Measurements from ENCODE around the gene RBM4. TPM values are rescaled to one million over a fixed set of nuclear protein-coding genes. Genes with fewer than 3 reads are reported as not detected.
"Not testable (repeated sequence)": the region's sequence is repeated elsewhere in the genome, so short reads cannot be mapped to it uniquely, and the experiment has no call there.

The RBM4 gene, protein sequence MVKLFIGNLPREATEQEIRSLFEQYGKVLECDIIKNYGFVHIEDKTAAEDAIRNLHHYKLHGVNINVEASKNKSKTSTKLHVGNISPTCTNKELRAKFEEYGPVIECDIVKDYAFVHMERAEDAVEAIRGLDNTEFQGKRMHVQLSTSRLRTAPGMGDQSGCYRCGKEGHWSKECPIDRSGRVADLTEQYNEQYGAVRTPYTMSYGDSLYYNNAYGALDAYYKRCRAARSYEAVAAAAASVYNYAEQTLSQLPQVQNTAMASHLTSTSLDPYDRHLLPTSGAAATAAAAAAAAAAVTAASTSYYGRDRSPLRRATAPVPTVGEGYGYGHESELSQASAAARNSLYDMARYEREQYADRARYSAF
- 100 to 1,000 TPM; 105 to 137 TPM for total RNA-seq

DNA sequence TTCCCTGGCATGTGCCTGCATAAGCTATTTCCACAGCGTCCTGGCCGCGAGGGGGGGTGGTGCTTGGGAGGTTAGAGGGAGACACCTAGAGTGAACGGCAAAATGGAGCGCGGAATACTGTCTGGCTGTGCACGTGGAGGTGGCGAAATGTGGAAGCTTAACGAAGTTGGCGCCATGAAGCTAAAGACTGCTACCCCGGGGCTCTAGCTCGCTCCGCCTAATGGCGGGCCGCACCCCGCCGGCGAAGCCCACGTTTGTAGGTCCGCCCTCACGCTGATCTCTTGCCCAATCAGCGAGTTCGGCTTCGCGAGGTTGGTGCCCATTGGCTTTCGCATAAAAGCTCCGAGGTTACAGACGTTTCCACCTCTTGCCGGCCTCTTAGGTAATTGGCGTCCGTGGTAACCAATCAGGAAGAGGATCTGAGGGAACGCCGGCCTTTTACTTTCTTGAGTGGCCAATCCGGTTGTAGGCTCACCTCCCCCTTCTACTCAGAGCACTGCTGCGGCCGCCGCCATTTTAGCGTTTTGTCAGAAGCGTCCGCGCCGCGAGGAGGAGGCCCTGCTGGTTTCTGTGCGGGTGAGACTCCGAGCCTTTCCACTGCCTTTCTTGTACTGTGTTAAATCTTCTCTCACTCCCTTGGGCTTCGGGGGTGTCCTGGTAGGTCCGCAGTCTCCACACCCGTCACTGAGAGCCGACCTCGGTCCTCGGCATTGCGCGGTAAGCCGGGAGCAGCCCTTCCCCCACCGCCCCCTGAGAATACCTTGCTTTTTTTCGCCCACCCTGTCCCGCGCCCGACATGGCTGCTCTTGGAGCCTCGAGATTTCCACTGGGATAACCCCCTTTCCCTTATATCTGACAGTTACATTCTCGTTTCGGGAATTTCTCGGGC is at the start of gene RBM4:
Gene RBM4 (plus strand): TSS at position 527 of the 889 bp plus-strand sequence. CDS start 1,009 bp downstream, outside the sequence.
- Histone ChIP-seq H3K4me3 (peak within 1 kb of the TSS; percentile 65 to 82), H3K36me3 (peaks cover under 1 to 10% of the 10 kb centered on the region in 2 donors), H3K27me3 (replicated peaks; ENCODE audit: insufficient read depth) (no peaks in the 10 kb centered on the region), H3K9me3 (no peaks in the 10 kb centered on the region), H3K4me1 (replicated peaks) (peaks cover 6% of the 10 kb centered on the region), H3K27ac (peak within 1 kb of the TSS; percentile 90 to 94)
- intact Hi-C loops (cut with DNase I): loop anchor here (5.0 kb wide), 1 partner anchor 39 kb away; the partner anchor contains the start of gene RBM4B
- TF ChIP-seq POLR2AphosphoS5 (IDR thresholded peaks at IDR 0.05) (peak; percentile 96), POLR2A (IDR thresholded peaks at IDR 0.05) (peak; percentile 97)
- TF ChIP-seq, protein P1, sequence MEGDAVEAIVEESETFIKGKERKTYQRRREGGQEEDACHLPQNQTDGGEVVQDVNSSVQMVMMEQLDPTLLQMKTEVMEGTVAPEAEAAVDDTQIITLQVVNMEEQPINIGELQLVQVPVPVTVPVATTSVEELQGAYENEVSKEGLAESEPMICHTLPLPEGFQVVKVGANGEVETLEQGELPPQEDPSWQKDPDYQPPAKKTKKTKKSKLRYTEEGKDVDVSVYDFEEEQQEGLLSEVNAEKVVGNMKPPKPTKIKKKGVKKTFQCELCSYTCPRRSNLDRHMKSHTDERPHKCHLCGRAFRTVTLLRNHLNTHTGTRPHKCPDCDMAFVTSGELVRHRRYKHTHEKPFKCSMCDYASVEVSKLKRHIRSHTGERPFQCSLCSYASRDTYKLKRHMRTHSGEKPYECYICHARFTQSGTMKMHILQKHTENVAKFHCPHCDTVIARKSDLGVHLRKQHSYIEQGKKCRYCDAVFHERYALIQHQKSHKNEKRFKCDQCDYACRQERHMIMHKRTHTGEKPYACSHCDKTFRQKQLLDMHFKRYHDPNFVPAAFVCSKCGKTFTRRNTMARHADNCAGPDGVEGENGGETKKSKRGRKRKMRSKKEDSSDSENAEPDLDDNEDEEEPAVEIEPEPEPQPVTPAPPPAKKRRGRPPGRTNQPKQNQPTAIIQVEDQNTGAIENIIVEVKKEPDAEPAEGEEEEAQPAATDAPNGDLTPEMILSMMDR (IDR thresholded peaks at IDR 0.05): peak in 3 of 4 experiments; percentile 12 to 31 (median 28)
- peak; percentile 100 for DNase-seq (ENCODE audit: low spot score)
- WGBS: under 1% methylated on average over 63 of the region's 63 CpGs

DNA sequence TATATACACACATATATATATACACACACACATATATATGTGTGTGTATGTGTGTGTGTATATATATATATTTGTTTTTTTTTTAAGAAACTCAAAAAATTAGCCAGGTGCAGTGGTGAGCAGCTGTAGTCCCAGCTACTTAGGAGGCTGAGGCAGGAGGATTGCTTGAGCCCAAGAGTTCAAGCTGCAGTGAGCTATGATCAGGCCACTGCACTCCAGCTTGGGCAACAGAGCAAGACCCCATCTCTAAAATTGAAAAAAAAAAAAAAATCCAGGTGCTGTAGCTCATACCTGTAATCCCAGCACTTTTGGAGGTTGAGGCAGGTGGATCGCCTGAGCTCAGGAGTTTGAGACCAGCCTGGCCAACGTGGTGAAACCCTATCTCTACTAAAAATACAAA is 49.2 kb upstream of the RBM4 start:
- H3K4me3 ChIP-seq; intact Hi-C loops (cut with DNase I); H3K27me3 ChIP-seq (replicated peaks; ENCODE audit: insufficient read depth); H3K9me3 ChIP-seq; H3K36me3 ChIP-seq; H3K27ac ChIP-seq; H3K4me1 ChIP-seq (replicated peaks); DNase-seq (ENCODE audit: low spot score): not testable (repeated sequence)
- WGBS: 70% methylated on average over 2 of the region's 2 CpGs

DNA sequence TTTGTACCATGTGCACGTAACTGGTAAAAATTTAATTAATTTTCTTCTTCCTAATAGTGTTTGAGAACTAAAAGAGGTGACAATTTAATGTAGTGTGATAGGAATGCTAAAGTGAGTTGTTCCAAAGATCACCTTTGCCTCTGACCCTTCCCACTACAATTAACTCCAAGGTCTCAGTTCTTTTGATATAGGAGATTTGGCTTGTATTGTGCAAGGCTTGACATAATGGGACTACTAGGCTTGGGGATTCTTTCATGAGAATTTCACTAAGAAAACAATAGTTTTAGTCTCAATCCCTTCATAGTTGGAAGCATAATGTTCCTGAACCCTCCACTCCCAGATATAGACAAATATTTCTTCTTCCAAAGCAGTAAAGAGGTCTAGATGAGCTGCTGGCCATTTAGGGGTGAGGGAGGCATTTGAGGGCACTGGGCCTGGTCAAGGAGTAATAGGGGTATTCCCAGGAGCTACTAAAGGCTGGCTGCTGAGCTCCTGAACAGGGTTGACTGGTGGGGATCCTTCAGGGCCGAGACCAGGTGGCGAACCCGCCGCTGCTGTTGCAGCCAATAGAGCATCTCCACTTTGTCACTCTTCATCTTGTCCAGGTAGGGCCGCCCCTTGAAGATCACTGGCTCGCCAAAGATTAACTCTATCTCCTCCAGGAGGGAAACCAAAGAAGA is 48.4 kb upstream of the RBM4 start:
- H3K4me1 ChIP-seq (replicated peaks): peaks cover 7% of the 10 kb centered on the region
- H3K4me3 ChIP-seq: no peak overlapping the region
- DNase-seq (ENCODE audit: low spot score): no peak
- H3K9me3 ChIP-seq: no peaks in the 10 kb centered on the region
- no peaks in the 10 kb centered on the region for H3K27me3 ChIP-seq (replicated peaks; ENCODE audit: insufficient read depth)
- intact Hi-C loops (cut with DNase I): loop anchor here (5.0 kb wide), 1 partner anchor 87 kb away; the partner anchor contains the start of gene RBM4B
- H3K27ac ChIP-seq: no peak overlapping the region
- TF ChIP-seq, protein P1 (IDR thresholded peaks at IDR 0.05): no peak
- no peak for TF ChIP-seq POLR2AphosphoS5 (IDR thresholded peaks at IDR 0.05)
- no peak for TF ChIP-seq POLR2A (IDR thresholded peaks at IDR 0.05)
- 96% methylated on average over 7 of the region's 7 CpGs for WGBS
- H3K36me3 ChIP-seq: no peaks in the 10 kb centered on the region

DNA sequence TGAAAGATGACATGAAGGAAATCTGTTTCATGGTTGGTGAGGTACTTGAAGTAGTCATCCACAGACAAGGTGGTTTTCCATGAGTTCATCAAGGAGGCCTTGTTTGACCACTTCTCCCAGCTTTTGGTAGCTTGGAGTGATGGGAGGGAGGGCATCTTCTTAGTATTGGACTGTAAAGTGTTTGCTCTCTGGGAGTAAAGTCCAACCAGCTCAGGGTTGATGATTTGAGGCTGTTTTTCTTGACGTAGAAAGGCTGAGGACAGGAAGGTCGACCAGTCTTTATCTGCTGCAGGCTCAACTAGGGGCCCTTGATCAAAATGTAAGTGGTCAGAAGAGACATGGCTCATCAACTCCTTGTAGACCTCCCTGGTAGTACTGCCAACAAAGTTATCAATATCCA is 47.3 kb upstream of the RBM4 start:
- TF ChIP-seq POLR2AphosphoS5 (IDR thresholded peaks at IDR 0.05) (no peak), POLR2A (IDR thresholded peaks at IDR 0.05) (no peak)
- TF ChIP-seq, protein P1 (IDR thresholded peaks at IDR 0.05): no peak
- WGBS: 92% methylated on average over 2 of the region's 2 CpGs

More for the DNA sequence above, 47.3 kb upstream of the RBM4 start:
- Histone ChIP-seq H3K4me1 (replicated peaks) (peaks cover 8% of the 10 kb centered on the region), H3K9me3 (no peaks in the 10 kb centered on the region), H3K36me3 (no peaks in the 10 kb centered on the region), H3K4me3 (no peak overlapping the region), H3K27ac (no peak overlapping the region), H3K27me3 (replicated peaks; ENCODE audit: insufficient read depth) (no peaks in the 10 kb centered on the region)
- intact Hi-C loops (cut with DNase I): loop anchor here (5.0 kb wide), 1 partner anchor 86 kb away; the partner anchor contains the start of gene RBM4B
- DNase-seq (ENCODE audit: low spot score): no peak

Data from prostate gland (tissue), 2 donors.